Neural cell (in vitro differentiated cells): ENCODE results near the gene ATP9B.

Experiments
- TAF1 ChIP-seq: IDR thresholded peaks from 2 replicates; pipeline ENCODE4 v1.6.1; 2012; ENCODE audit warnings: low read depth
- TF ChIP-seq, protein P1 (sequence below): fragments of 450-650 bp; IDR thresholded peaks from 2 replicates; pipeline ENCODE4 v1.5.1; 2014; ENCODE audit warnings: antibody characterized with exemption, mild to moderate bottlenecking, moderate library complexity; ENCODE audit not compliant: poor library complexity, severe bottlenecking
- TF ChIP-seq, protein P2 (sequence below): IDR thresholded peaks from 2 replicates; pipeline ENCODE4 v1.6.1; 2012; ENCODE audit warnings: borderline replicate concordance

DNA sequence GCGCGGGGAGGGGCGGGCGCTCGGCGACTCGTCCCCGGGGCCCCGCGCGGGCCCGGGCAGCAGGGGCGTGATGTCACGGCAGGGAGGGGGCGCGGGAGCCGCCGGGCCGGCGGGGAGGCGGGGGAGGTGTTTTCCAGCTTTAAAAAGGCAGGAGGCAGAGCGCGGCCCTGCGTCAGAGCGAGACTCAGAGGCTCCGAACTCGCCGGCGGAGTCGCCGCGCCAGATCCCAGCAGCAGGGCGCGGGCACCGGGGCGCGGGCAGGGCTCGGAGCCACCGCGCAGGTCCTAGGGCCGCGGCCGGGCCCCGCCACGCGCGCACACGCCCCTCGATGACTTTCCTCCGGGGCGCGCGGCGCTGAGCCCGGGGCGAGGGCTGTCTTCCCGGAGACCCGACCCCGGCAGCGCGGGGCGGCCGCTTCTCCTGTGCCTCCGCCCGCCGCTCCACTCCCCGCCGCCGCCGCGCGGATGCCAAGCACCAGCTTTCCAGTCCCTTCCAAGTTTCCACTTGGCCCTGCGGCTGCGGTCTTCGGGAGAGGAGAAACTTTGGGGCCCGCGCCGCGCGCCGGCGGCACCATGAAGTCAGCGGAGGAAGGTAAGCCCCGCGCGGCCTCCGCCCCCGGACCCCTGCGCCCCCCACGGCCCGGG is 326.7 kb downstream of the ATP9B start, which contains the start of gene NFATC1:
- TF ChIP-seq, protein P1, sequence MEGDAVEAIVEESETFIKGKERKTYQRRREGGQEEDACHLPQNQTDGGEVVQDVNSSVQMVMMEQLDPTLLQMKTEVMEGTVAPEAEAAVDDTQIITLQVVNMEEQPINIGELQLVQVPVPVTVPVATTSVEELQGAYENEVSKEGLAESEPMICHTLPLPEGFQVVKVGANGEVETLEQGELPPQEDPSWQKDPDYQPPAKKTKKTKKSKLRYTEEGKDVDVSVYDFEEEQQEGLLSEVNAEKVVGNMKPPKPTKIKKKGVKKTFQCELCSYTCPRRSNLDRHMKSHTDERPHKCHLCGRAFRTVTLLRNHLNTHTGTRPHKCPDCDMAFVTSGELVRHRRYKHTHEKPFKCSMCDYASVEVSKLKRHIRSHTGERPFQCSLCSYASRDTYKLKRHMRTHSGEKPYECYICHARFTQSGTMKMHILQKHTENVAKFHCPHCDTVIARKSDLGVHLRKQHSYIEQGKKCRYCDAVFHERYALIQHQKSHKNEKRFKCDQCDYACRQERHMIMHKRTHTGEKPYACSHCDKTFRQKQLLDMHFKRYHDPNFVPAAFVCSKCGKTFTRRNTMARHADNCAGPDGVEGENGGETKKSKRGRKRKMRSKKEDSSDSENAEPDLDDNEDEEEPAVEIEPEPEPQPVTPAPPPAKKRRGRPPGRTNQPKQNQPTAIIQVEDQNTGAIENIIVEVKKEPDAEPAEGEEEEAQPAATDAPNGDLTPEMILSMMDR, result no peak
- TF ChIP-seq, protein P2, sequence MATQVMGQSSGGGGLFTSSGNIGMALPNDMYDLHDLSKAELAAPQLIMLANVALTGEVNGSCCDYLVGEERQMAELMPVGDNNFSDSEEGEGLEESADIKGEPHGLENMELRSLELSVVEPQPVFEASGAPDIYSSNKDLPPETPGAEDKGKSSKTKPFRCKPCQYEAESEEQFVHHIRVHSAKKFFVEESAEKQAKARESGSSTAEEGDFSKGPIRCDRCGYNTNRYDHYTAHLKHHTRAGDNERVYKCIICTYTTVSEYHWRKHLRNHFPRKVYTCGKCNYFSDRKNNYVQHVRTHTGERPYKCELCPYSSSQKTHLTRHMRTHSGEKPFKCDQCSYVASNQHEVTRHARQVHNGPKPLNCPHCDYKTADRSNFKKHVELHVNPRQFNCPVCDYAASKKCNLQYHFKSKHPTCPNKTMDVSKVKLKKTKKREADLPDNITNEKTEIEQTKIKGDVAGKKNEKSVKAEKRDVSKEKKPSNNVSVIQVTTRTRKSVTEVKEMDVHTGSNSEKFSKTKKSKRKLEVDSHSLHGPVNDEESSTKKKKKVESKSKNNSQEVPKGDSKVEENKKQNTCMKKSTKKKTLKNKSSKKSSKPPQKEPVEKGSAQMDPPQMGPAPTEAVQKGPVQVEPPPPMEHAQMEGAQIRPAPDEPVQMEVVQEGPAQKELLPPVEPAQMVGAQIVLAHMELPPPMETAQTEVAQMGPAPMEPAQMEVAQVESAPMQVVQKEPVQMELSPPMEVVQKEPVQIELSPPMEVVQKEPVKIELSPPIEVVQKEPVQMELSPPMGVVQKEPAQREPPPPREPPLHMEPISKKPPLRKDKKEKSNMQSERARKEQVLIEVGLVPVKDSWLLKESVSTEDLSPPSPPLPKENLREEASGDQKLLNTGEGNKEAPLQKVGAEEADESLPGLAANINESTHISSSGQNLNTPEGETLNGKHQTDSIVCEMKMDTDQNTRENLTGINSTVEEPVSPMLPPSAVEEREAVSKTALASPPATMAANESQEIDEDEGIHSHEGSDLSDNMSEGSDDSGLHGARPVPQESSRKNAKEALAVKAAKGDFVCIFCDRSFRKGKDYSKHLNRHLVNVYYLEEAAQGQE, result no peak
- TF ChIP-seq TAF1, result no peak
